SHP77 (cell line): Measurements from ENCODE around the gene GHRHR.

ENCODE experiments used
- DNase-seq, 2 experiments: peaks; one replicate each; lab custom pipeline; 2025; lab: John Stamatoyannopoulos, UW

Gene GHRHR

GRCh38 chr7:30968747-30969603 is 5.2 kb downstream of the GHRHR start:
- no peak for DNase-seq

- no peak for DNase-seq
These were observed 5.8 kb downstream of the GHRHR start for GRCh38 chr7:30969604-30969970.

GRCh38 chr7:30970074-30970473 is 6.3 kb downstream of the GHRHR start:
- DNase-seq: no peak

GRCh38 chr7:30970594-30971094 is 6.9 kb downstream of the GHRHR start:
- no peak for DNase-seq

- no peak for DNase-seq
These were observed 7.7 kb downstream of the GHRHR start for GRCh38 chr7:30971440-30971839.

- no peak for DNase-seq
These were observed 8.2 kb downstream of the GHRHR start for GRCh38 chr7:30971840-30972563.

- no peak for DNase-seq
These were observed 9.5 kb downstream of the GHRHR start for GRCh38 chr7:30973292-30973691.

- no peak for DNase-seq
These were observed 10.2 kb downstream of the GHRHR start for GRCh38 chr7:30973791-30974604.

- peak in 1 of 2 experiments; percentile 17 for DNase-seq
These were observed 11.0 kb downstream of the GHRHR start for GRCh38 chr7:30974605-30975255.

GRCh38 chr7:30975256-30975899 is 11.6 kb downstream of the GHRHR start:
- no peak for DNase-seq

- no peak for DNase-seq
These were observed 12.6 kb downstream of the GHRHR start for GRCh38 chr7:30976381-30976780.

GRCh38 chr7:30977222-30977621 is 13.5 kb downstream of the GHRHR start:
- no peak for DNase-seq

- DNase-seq: peak in 1 of 2 experiments; percentile 67
These were observed 14.3 kb downstream of the GHRHR start for GRCh38 chr7:30977896-30978564.

GRCh38 chr7:30979027-30979426 is 15.3 kb downstream of the GHRHR start:
- DNase-seq: no peak

- DNase-seq: no peak
These were observed 16.4 kb downstream of the GHRHR start for GRCh38 chr7:30980194-30980593.

- DNase-seq: no peak
These were observed 17.0 kb downstream of the GHRHR start for GRCh38 chr7:30980751-30981150.

- DNase-seq: peak; percentile 54 to 70
These were observed 19.5 kb downstream of the GHRHR start for GRCh38 chr7:30983042-30983913.

GRCh38 chr7:30983914-30984247 is 20.1 kb downstream of the GHRHR start:
- DNase-seq: no peak

- no peak for DNase-seq
These were observed 20.8 kb downstream of the GHRHR start for GRCh38 chr7:30984359-30985107.
